PFSK-1 (cell line): ENCODE results near the gene CLINT1.

Source experiments
- FOXP2 ChIP-seq: optimal IDR thresholded peaks from 2 replicates; pipeline ENCODE3; 2011; ENCODE audit warnings: borderline replicate concordance, control low read depth, inconsistent platforms; ENCODE audit not compliant: insufficient read depth; ENCODE audit errors: extremely low read length, extremely low read depth
- POLR2AphosphoS5 ChIP-seq: IDR thresholded peaks from 2 replicates; pipeline ENCODE4 v1.6.1; 2012; ENCODE audit warnings: low read depth, mild to moderate bottlenecking, control low read depth, low read length, moderate library complexity
- SIN3A ChIP-seq: IDR thresholded peaks from 2 replicates; pipeline ENCODE4 v1.6.1; 2012; ENCODE audit warnings: mild to moderate bottlenecking, low read length, moderate library complexity, borderline replicate concordance; ENCODE audit not compliant: insufficient read depth
- TAF1 ChIP-seq: IDR thresholded peaks from 2 replicates; pipeline ENCODE4 v1.6.1; 2012; ENCODE audit warnings: low read length, control low read depth, borderline replicate concordance; ENCODE audit not compliant: insufficient read depth
- TF ChIP-seq, protein P1 (sequence below), 2 experiments: IDR thresholded peaks; 2 replicates each; pipeline versions ENCODE4 v1.6.1 to v1.8.0; 2011 to 2012; ENCODE audit warnings: low read depth in 2 of 2, low read length in 2 of 2, control low read depth in 1 of 2, inconsistent platforms in 1 of 2, mild to moderate bottlenecking in 1 of 2, moderate library complexity in 1 of 2; ENCODE audit not compliant: insufficient read depth in 1 of 2

Gene CLINT1

DNA sequence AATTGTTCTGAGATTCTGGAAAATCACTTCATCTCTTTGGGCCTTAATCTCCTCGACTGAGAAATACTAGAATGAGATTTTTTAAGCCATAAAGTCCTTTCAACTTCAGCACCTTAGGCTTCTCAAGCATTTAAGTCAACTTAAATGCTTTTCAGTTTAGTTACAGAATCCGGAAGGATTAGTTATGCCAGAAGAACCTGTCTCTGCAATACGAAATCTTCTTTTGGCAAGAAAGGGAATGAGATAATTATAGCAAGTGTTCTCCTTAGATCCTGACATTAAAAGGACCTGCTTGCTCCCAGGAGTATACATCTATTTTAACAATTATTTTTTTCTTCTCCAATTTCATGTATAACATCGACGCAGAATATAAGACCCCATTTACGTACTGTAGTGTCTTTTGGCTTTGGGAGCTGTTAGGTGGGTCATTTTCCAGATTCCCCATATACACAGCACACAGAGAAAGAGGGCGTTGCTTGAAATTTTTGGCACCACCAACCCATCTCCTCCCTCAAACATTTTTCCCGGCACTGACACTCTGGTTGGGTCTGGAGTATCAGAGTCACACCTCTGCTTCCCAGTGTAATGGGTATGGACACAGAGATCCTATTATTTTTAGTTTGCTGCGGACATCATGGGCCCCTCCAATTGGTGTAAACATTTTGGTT is 43.6 kb upstream of the CLINT1 start:
- TF ChIP-seq, protein P1, sequence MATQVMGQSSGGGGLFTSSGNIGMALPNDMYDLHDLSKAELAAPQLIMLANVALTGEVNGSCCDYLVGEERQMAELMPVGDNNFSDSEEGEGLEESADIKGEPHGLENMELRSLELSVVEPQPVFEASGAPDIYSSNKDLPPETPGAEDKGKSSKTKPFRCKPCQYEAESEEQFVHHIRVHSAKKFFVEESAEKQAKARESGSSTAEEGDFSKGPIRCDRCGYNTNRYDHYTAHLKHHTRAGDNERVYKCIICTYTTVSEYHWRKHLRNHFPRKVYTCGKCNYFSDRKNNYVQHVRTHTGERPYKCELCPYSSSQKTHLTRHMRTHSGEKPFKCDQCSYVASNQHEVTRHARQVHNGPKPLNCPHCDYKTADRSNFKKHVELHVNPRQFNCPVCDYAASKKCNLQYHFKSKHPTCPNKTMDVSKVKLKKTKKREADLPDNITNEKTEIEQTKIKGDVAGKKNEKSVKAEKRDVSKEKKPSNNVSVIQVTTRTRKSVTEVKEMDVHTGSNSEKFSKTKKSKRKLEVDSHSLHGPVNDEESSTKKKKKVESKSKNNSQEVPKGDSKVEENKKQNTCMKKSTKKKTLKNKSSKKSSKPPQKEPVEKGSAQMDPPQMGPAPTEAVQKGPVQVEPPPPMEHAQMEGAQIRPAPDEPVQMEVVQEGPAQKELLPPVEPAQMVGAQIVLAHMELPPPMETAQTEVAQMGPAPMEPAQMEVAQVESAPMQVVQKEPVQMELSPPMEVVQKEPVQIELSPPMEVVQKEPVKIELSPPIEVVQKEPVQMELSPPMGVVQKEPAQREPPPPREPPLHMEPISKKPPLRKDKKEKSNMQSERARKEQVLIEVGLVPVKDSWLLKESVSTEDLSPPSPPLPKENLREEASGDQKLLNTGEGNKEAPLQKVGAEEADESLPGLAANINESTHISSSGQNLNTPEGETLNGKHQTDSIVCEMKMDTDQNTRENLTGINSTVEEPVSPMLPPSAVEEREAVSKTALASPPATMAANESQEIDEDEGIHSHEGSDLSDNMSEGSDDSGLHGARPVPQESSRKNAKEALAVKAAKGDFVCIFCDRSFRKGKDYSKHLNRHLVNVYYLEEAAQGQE (IDR thresholded peaks at IDR 0.05; ENCODE audit: insufficient read depth in 1 of 2, low read depth in 2 of 2, low read length in 2 of 2), result no peak
- TF ChIP-seq POLR2AphosphoS5 (no peak), FOXP2 (no peak), SIN3A (no peak), TAF1 (no peak)

DNA sequence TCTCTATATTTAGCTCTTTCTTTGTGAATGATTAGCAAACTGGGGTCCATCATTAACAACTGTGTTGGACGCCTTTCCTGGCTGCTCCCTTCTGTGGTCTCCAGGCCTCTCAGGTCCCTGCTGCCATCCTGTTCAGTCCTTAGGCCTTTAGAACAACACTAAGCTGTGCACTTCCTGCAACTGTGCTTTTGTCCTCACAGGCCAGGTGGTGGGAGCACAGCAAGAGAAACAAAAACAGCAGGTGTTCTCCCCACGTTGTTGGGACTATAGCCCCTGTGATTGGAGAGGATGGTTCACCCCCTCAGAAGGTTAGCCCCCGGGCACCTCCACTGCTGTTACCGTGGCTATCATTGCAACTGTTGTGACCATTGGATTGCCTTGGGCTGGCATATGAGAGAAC is 41.7 kb upstream of the CLINT1 start:
- TF ChIP-seq SIN3A (no peak), POLR2AphosphoS5 (no peak), TAF1 (no peak), FOXP2 (no peak)
- TF ChIP-seq, protein P1 (IDR thresholded peaks at IDR 0.05; ENCODE audit: insufficient read depth in 1 of 2, low read depth in 2 of 2, low read length in 2 of 2), result no peak

DNA sequence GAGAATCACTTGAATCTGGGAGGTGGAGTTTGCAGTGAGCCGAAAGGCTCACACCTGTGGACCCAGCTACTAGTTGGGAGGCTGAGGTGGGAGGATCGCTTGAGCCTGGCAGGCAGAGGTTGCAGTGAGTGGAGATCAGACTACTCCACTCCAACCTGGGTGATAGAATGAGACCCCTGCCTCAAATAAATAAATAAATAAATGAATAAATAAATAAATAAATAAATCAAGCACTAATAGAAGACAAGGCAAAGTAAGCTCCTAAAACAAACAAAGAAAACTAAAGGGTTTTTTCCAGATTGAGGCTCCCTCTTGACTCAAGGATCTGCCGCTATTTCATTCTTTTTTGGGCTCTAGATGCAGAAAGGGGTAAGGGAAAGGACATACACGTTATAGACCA is 34.7 kb upstream of the CLINT1 start:
- TF ChIP-seq, protein P1 (IDR thresholded peaks at IDR 0.05; ENCODE audit: insufficient read depth in 1 of 2, low read depth in 2 of 2, low read length in 2 of 2), result no peak
- no peak for TF ChIP-seq POLR2AphosphoS5

DNA sequence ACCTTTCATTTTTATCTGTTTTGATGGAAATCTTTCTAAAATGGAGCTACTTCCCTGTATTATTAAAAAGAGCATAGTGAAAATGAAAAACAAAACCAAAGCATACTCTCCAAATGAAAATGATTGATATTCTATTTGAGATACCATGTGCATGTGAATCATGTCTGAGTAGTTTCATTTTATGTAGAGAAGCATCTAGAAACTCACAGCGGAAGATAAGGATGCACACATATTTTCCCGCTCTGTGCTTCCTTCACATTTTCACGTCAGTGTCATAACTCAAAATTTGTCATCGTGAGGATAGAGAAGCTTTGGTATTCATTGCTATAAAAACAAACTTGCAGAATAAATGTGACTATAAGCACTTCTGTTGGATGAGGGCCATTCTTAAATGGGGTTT is 34.0 kb upstream of the CLINT1 start:
- TF ChIP-seq FOXP2 (no peak), SIN3A (no peak), TAF1 (no peak), POLR2AphosphoS5 (no peak)
- TF ChIP-seq, protein P1 (IDR thresholded peaks at IDR 0.05; ENCODE audit: insufficient read depth in 1 of 2, low read depth in 2 of 2, low read length in 2 of 2), result no peak
